Measurements from ENCODE around the gene GCKR.

GCKR gene

GRCh38 chr2:27493948-27494283 lies 2.7 kb upstream of the GCKR start:
- Histone ChIP-seq H3K4me3 (ENCODE audit: low read length) (no peak overlapping the region), H3K27ac (ENCODE audit: low read depth, low read length) (no peak overlapping the region), H3K9ac (ENCODE audit: low read length) (no peak overlapping the region), H3K36me3 (ENCODE audit: control insufficient read depth, insufficient read depth, low read length) (no peaks in the 10 kb centered on the region), H3K4me1 (ENCODE audit: control insufficient read depth, insufficient read depth, low read length) (peaks cover 7% of the 10 kb centered on the region), H3K27me3 (ENCODE audit: control insufficient read depth, insufficient read depth, low read length) (peaks cover 2% of the 10 kb centered on the region)

- peaks cover 2% of the 10 kb centered on the region for H3K27me3 ChIP-seq (ENCODE audit: control insufficient read depth, insufficient read depth, low read length)
Observed at GRCh38 chr2:27494284-27494943, 2.2 kb upstream of the GCKR start.

GRCh38 chr2:27494944-27495554 lies 1.6 kb upstream of the GCKR start, which contains the start of gene FNDC4:
FNDC4 (minus strand) TSS chr2:27495200; CDS start chr2:27494679, 521 bp downstream.
- H3K27me3 ChIP-seq (ENCODE audit: control insufficient read depth, insufficient read depth, low read length) = peaks cover 2% of the 10 kb centered on the region
- H3K4me3 ChIP-seq (ENCODE audit: low read length) = peak within 1 kb of the TSS; percentile 61
- H3K9ac ChIP-seq (ENCODE audit: low read length) = no peak within 1 kb of the TSS
- no peaks in the 10 kb centered on the region for H3K36me3 ChIP-seq (ENCODE audit: control insufficient read depth, insufficient read depth, low read length)
- H3K4me1 ChIP-seq (ENCODE audit: control insufficient read depth, insufficient read depth, low read length) = peaks cover 4% of the 10 kb centered on the region
- H3K27ac ChIP-seq (ENCODE audit: low read depth, low read length) = no peak within 1 kb of the TSS

More at GRCh38 chr2:27494284-27494943, 2.2 kb upstream of the GCKR start:
- no peak overlapping the region for H3K9ac ChIP-seq (ENCODE audit: low read length)
- peaks cover 4% of the 10 kb centered on the region for H3K4me1 ChIP-seq (ENCODE audit: control insufficient read depth, insufficient read depth, low read length)
- peak overlapping the region; percentile 61 for H3K4me3 ChIP-seq (ENCODE audit: low read length)
- H3K27ac ChIP-seq (ENCODE audit: low read depth, low read length) = no peak overlapping the region
- H3K36me3 ChIP-seq (ENCODE audit: control insufficient read depth, insufficient read depth, low read length) = no peaks in the 10 kb centered on the region

- H3K4me3 ChIP-seq (ENCODE audit: low read length) = no peak overlapping the region
- no peaks in the 10 kb centered on the region for H3K36me3 ChIP-seq (ENCODE audit: control insufficient read depth, insufficient read depth, low read length)
- no peak overlapping the region for H3K9ac ChIP-seq (ENCODE audit: low read length)
- H3K27ac ChIP-seq (ENCODE audit: low read depth, low read length) = no peak overlapping the region
- peaks cover 2% of the 10 kb centered on the region for H3K27me3 ChIP-seq (ENCODE audit: control insufficient read depth, insufficient read depth, low read length)
- peaks cover 4% of the 10 kb centered on the region for H3K4me1 ChIP-seq (ENCODE audit: control insufficient read depth, insufficient read depth, low read length)
Observed at GRCh38 chr2:27495840-27496356, 741 bp upstream of the GCKR start.

GRCh38 chr2:27497288-27497627 lies 619 bp downstream of the GCKR start:
- Histone ChIP-seq H3K4me1 (ENCODE audit: control insufficient read depth, insufficient read depth, low read length) (peaks cover 4% of the 10 kb centered on the region), H3K36me3 (ENCODE audit: control insufficient read depth, insufficient read depth, low read length) (no peaks in the 10 kb centered on the region), H3K9ac (ENCODE audit: low read length) (no peak overlapping the region), H3K4me3 (ENCODE audit: low read length) (no peak overlapping the region), H3K27ac (ENCODE audit: low read depth, low read length) (no peak overlapping the region), H3K27me3 (ENCODE audit: control insufficient read depth, insufficient read depth, low read length) (peaks cover 2% of the 10 kb centered on the region)

- Histone ChIP-seq H3K27me3 (ENCODE audit: control insufficient read depth, insufficient read depth, low read length) (peaks cover 2% of the 10 kb centered on the region), H3K4me3 (ENCODE audit: low read length) (no peak overlapping the region), H3K27ac (ENCODE audit: low read depth, low read length) (no peak overlapping the region), H3K9ac (ENCODE audit: low read length) (no peak overlapping the region), H3K4me1 (ENCODE audit: control insufficient read depth, insufficient read depth, low read length) (peaks cover 4% of the 10 kb centered on the region), H3K36me3 (ENCODE audit: control insufficient read depth, insufficient read depth, low read length) (no peaks in the 10 kb centered on the region)
Observed at GRCh38 chr2:27498975-27499374, 2.3 kb downstream of the GCKR start.

- Histone ChIP-seq H3K4me1 (ENCODE audit: control insufficient read depth, insufficient read depth, low read length) (no peaks in the 10 kb centered on the region), H3K4me3 (ENCODE audit: low read length) (no peak overlapping the region), H3K36me3 (ENCODE audit: control insufficient read depth, insufficient read depth, low read length) (no peaks in the 10 kb centered on the region), H3K27ac (ENCODE audit: low read depth, low read length) (no peak overlapping the region), H3K27me3 (ENCODE audit: control insufficient read depth, insufficient read depth, low read length) (no peaks in the 10 kb centered on the region), H3K9ac (ENCODE audit: low read length) (no peak overlapping the region)
Observed at GRCh38 chr2:27501042-27501441, 4.4 kb downstream of the GCKR start.

- H3K4me3 ChIP-seq (ENCODE audit: low read length) = no peak overlapping the region
- no peaks in the 10 kb centered on the region for H3K36me3 ChIP-seq (ENCODE audit: control insufficient read depth, insufficient read depth, low read length)
- no peaks in the 10 kb centered on the region for H3K4me1 ChIP-seq (ENCODE audit: control insufficient read depth, insufficient read depth, low read length)
- H3K27ac ChIP-seq (ENCODE audit: low read depth, low read length) = no peak overlapping the region
- H3K9ac ChIP-seq (ENCODE audit: low read length) = no peak overlapping the region
- H3K27me3 ChIP-seq (ENCODE audit: control insufficient read depth, insufficient read depth, low read length) = no peaks in the 10 kb centered on the region
Observed at GRCh38 chr2:27502142-27502541, 5.5 kb downstream of the GCKR start.

- Histone ChIP-seq H3K4me3 (ENCODE audit: low read length) (no peak overlapping the region), H3K27me3 (ENCODE audit: control insufficient read depth, insufficient read depth, low read length) (no peaks in the 10 kb centered on the region), H3K9ac (ENCODE audit: low read length) (no peak overlapping the region), H3K4me1 (ENCODE audit: control insufficient read depth, insufficient read depth, low read length) (no peaks in the 10 kb centered on the region), H3K27ac (ENCODE audit: low read depth, low read length) (no peak overlapping the region), H3K36me3 (ENCODE audit: control insufficient read depth, insufficient read depth, low read length) (no peaks in the 10 kb centered on the region)
Observed at GRCh38 chr2:27506587-27506986, 9.9 kb downstream of the GCKR start.

GRCh38 chr2:27507293-27507692 lies 10.7 kb downstream of the GCKR start:
- Histone ChIP-seq H3K36me3 (ENCODE audit: control insufficient read depth, insufficient read depth, low read length) (no peaks in the 10 kb centered on the region), H3K4me3 (ENCODE audit: low read length) (no peak overlapping the region), H3K9ac (ENCODE audit: low read length) (no peak overlapping the region), H3K27me3 (ENCODE audit: control insufficient read depth, insufficient read depth, low read length) (no peaks in the 10 kb centered on the region), H3K27ac (ENCODE audit: low read depth, low read length) (no peak overlapping the region), H3K4me1 (ENCODE audit: control insufficient read depth, insufficient read depth, low read length) (no peaks in the 10 kb centered on the region)

- Histone ChIP-seq H3K4me3 (ENCODE audit: low read length) (no peak overlapping the region), H3K36me3 (ENCODE audit: control insufficient read depth, insufficient read depth, low read length) (no peaks in the 10 kb centered on the region), H3K27me3 (ENCODE audit: control insufficient read depth, insufficient read depth, low read length) (no peaks in the 10 kb centered on the region), H3K27ac (ENCODE audit: low read depth, low read length) (no peak overlapping the region), H3K9ac (ENCODE audit: low read length) (no peak overlapping the region), H3K4me1 (ENCODE audit: control insufficient read depth, insufficient read depth, low read length) (no peaks in the 10 kb centered on the region)
Observed at GRCh38 chr2:27509326-27509725, 12.7 kb downstream of the GCKR start.

- Histone ChIP-seq H3K27ac (ENCODE audit: low read depth, low read length) (no peak overlapping the region), H3K36me3 (ENCODE audit: control insufficient read depth, insufficient read depth, low read length) (no peaks in the 10 kb centered on the region)
Observed at GRCh38 chr2:27518113-27518781, 21.6 kb downstream of the GCKR start.

GRCh38 chr2:27518782-27519113 lies 22.1 kb downstream of the GCKR start:
- no peak overlapping the region for H3K4me3 ChIP-seq (ENCODE audit: low read length)
- no peak overlapping the region for H3K9ac ChIP-seq (ENCODE audit: low read length)
- H3K4me1 ChIP-seq (ENCODE audit: control insufficient read depth, insufficient read depth, low read length) = no peaks in the 10 kb centered on the region
- H3K27ac ChIP-seq (ENCODE audit: low read depth, low read length) = no peak overlapping the region
- no peaks in the 10 kb centered on the region for H3K27me3 ChIP-seq (ENCODE audit: control insufficient read depth, insufficient read depth, low read length)
- no peaks in the 10 kb centered on the region for H3K36me3 ChIP-seq (ENCODE audit: control insufficient read depth, insufficient read depth, low read length)

More at GRCh38 chr2:27518113-27518781, 21.6 kb downstream of the GCKR start:
- Histone ChIP-seq H3K27me3 (ENCODE audit: control insufficient read depth, insufficient read depth, low read length) (no peaks in the 10 kb centered on the region), H3K9ac (ENCODE audit: low read length) (no peak overlapping the region), H3K4me3 (ENCODE audit: low read length) (no peak overlapping the region), H3K4me1 (ENCODE audit: control insufficient read depth, insufficient read depth, low read length) (no peaks in the 10 kb centered on the region)
